Kasumi-1 (cell line): ENCODE results near the gene UBL7.
"Not testable (repeated sequence)": the region's sequence is repeated elsewhere in the genome, so short reads cannot be mapped to it uniquely, and the experiment has no call there.

Experiments used
- DNase-seq, 2 experiments: peaks; one replicate each; lab custom pipeline; 2025; lab: John Stamatoyannopoulos, UW

Gene UBL7, protein sequence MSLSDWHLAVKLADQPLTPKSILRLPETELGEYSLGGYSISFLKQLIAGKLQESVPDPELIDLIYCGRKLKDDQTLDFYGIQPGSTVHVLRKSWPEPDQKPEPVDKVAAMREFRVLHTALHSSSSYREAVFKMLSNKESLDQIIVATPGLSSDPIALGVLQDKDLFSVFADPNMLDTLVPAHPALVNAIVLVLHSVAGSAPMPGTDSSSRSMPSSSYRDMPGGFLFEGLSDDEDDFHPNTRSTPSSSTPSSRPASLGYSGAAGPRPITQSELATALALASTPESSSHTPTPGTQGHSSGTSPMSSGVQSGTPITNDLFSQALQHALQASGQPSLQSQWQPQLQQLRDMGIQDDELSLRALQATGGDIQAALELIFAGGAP

GRCh38 chr15:74460871-74461846 is at the start of gene UBL7:
Gene UBL7, minus strand, starts transcription at chr15:74461160. Its CDS starts 2,293 bp downstream, at chr15:74458867.
- DNase-seq, result peak; percentile 96 to 97

GRCh38 chr15:74506515-74506840 is 45.5 kb upstream of the UBL7 start:
- no peak for DNase-seq

- no peak for DNase-seq
Observed at GRCh38 chr15:74505837-74506514, 45.0 kb upstream of the UBL7 start.

DNA sequence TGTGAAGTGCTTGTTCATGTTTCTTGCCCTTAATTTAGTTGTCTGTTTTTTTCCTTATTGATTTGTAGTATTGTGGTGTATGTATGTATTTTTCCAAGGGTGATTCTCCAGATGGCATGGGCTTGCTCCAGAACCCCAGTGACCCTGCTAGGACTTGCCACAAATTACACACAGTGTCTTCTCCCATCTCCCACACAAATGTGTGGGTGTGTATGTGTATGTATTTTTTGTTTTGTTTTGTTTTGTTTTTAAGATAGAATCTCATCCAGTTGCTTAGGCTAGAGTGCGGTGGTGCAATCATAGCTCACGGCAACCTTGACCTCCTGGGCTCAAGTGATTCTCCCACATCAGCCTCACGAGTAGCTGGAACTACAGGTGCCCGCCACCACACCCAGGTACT is 43.9 kb upstream of the UBL7 start:
- DNase-seq, result no peak

- no peak for DNase-seq
Observed at GRCh38 chr15:74504418-74504817, 43.5 kb upstream of the UBL7 start.

GRCh38 chr15:74502301-74502700 is 41.3 kb upstream of the UBL7 start:
- DNase-seq, result no peak

DNA sequence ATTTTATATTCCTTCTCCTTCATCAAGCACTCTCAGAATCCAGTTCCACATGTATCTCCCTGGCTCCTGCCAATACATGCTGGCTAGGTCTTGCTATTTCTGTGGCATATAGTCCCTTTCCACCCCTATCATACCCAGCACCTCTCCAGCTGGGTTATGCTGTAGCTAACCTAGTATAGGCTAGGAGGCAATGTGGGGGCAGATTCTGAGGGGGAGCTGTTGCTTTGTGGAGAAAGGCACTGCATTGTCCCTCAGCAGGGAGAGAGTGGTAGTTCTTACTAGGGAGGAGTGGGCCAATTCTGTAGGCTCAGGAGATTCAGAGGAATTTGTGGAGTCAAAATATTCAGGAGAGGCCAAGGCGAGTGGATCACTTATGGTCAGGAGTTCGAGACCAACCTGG is 39.4 kb upstream of the UBL7 start:
- no peak for DNase-seq

DNA sequence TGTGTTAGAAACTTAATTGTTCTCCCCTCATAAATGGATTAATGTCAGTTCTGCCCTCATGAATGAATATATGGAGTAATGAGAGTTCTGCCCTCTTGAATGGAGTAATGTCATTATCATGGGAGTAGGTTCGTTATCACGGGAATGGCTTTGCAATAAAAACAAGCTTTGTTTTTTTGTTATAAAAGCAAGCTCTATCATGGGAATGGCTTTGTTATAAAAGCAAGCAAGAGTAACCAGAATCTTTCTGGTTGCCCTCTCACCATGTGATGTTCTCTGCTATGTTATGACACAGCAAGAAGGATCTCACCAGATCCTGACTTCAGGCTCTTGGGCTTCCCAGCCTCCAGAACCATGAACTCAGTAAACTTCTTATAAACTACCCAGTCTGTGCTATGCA is 38.4 kb upstream of the UBL7 start:
- no peak for DNase-seq

DNA sequence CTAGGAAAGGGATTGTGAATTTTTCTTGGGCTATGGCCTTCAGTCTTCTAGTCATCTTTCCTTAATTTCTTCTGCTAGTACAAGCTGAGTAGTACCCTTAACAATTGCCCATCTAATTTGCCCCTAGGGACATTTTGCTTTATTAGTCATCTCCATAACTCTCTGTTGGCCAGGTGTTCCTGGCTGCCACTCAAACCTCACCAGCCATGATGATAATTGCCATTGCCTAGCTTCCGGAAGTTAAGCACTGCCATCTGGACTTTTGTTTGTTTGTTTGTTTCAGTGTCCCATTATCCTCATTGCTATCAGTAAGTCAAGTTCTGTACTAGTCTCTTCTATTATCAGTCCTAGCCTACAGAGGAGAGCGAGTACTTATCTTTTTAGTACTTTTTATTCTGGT is 36.6 kb upstream of the UBL7 start:
- DNase-seq, result no peak

GRCh38 chr15:74496648-74497047 is 35.7 kb upstream of the UBL7 start:
- no peak for DNase-seq

DNA sequence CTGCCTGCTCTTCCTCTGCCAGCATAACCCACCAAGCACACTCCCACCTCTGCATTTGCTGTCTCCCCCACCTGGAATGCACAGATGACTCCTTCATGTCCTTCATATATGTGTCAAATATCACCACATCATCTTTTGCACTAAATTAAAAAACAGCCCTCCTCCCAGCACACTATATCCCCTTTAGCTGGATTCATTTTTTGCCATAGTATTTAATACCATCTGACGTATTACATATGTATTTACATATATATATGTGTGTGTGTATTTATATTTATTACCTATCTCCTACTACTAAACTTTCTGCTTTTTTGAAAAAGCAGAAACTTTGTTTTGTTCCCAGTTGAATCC is 29.4 kb upstream of the UBL7 start:
- no peak for DNase-seq

- peak; percentile 53 to 56 for DNase-seq
Observed at GRCh38 chr15:74489518-74490338, 28.8 kb upstream of the UBL7 start.

DNA sequence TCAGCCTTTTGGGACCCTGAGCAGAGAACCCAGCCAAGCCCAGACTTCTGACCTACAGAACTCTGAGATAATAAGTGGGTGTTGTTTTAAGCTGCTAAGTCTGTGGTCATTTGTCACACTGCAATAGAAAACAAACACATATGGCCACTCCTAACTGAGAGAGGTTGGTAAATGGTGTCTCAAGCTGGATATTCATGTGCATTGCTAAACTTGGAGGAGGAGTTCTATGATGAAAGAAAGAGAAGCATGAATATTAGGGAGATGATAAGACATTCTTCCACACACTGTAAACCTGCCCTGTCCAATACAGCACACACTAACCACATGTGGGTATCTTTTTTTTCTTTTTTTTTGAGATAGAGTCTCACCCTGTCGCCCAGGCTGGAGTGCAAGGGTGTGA is 27.8 kb upstream of the UBL7 start:
- no peak for DNase-seq

DNA sequence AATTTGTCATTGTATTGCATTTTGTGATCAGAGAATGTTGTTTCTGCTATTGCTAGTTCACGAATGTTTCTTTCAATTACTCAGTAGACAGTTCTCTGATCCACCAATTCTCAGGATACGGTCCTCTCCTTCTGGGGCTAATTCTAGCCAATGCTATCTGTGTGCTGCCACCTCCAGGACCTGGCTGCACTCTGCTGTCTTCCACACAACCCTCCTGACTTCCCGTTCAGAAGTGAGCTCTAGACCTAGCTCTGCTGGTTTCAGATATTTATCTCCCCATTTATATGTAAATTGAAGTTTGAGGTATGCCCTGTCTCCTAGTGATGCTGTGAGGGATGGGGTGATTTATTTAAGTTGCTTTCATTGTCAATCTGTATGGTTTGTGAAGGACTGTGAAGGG is 21.7 kb upstream of the UBL7 start:
- DNase-seq, result peak; percentile 17 to 29

- not testable (repeated sequence) for DNase-seq
Observed at GRCh38 chr15:74480364-74480763, 19.4 kb upstream of the UBL7 start.

DNA sequence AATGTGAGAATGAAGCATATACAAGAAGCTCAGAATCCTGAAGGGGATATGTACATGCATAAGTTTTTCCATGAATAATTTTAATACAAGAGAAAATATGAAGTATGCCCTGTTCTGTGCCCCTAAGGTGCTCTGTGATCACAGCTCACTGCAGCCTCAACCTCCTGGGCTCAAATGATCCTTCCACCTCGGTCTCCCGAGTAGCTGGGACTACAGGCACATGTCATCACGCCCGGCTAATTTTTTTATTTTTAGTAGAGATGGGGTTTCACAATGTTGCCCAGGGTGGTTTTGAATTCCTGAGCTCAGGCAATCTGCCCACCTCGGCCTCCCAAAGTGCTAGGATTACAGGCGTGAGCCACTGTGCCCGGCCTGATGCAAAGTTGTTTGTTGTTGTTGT is 10.7 kb upstream of the UBL7 start:
- DNase-seq, result not testable (repeated sequence)

- no peak for DNase-seq
Observed at GRCh38 chr15:74470631-74471395, 9.9 kb upstream of the UBL7 start.

DNA sequence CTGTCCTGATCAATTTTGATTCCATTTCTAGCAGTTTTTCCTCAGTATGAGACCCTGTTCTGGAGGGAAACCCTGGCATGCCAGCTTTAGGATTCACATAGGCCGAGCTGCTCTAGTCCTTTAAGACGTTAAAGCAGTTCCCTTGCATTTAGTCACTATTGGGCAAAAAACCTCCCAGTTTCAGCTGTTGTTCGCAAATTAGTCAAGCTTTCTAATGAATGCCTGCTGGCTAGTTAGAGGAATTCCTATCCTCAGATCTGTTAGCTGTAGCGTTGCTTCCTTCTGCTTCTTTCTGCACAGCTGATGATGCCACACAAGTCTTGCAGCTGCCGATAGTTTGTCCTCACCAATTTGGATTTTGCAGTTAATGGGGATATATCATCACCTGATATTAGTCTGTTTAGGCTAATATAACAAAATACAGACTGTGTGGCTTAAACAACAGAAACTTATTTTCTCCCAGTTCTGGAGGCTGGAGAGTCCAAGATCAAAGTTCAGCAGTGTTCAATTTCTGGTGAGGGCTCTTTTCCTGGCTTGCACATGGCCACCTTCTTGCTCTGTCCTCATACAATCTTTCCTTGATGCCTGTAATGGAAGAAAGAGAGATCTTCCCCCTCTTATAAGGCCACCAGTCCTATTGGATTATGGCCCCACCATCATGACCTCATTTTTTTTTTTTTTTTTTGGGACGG is 7.5 kb upstream of the UBL7 start:
- no peak for DNase-seq

GRCh38 chr15:74466570-74466969 is 5.6 kb upstream of the UBL7 start:
- DNase-seq, result no peak

- DNase-seq, result no peak
Observed at GRCh38 chr15:74464897-74465296, 3.9 kb upstream of the UBL7 start.
